K562 (cell line): ENCODE results near the gene SCRN1. TPM values are rescaled to one million over a fixed set of nuclear protein-coding genes. Genes with fewer than 3 reads are reported as not detected.

Experiments
- ATAC-seq: fragments of 200-7000 bp; cut with Tn5 transposase; 3 replicates; pipeline ENCODE4 v1.9.1; 2020; ENCODE audit warnings: moderate library complexity
- BruUV-seq: library from RNA; stranded (reverse); fragments of 400-500 nt; replicated peaks from 2 replicates; lab custom pipeline; 2021; lab: Mats Ljungman, UMichigan
- CTCF ChIA-PET: fragments of 300-600 bp; formaldehyde crosslinking; extraction: SDS; loops from one replicate; lab custom pipeline; 2021; ENCODE audit warnings: low intra/inter-chr PET ratio; lab: Yijun Ruan, JAX
- POLR2A ChIA-PET: fragments of 300-600, 350-650 bp; sonication (Branson Sonifier 250); formaldehyde crosslinking; extraction: SDS; loops from one replicate; lab custom pipeline; 2021; ENCODE audit warnings: antibody characterized with exemption, inconsistent platforms; lab: Yijun Ruan, JAX
- DNase-seq, 4 experiments: peaks; one replicate each; pipeline versions ENCODE4 v3.0.0 to v3.0.0-alpha.2; 2011 to 2018; ENCODE audit warnings: low spot score in 3 of 4, mixed read lengths in 3 of 4; ENCODE audit errors: extremely low read depth in 1 of 4
- FAIRE-seq: peaks from 2 replicates; lab custom pipeline; 2011; peaks lifted over from hg19 to GRCh38; lab: Jason Lieb, UNC
- H2AFZ ChIP-seq: 2 replicates; pipeline ENCODE4 v1.6.0; 2011; ENCODE audit warnings: low read depth, low read length, control low read depth, inconsistent platforms
- H3K27ac ChIP-seq: fragments of 200-600 bp; 3 replicates; pipeline ENCODE4 v1.8.0; 2011; ENCODE audit warnings: low read depth, mild to moderate bottlenecking, control low read depth, inconsistent platforms, low read length, moderate library complexity, mixed read lengths; ENCODE audit errors: extremely low read depth
- H3K27me3 ChIP-seq, 2 experiments: fragments of 300-600 bp in 1 of 2; 2 replicates in 1 of 2; 3 replicates in 1 of 2; pipeline versions ENCODE4 v1.6.0 to v1.8.0; 2011; ENCODE audit warnings: inconsistent platforms in 2 of 2, low read length in 2 of 2, mild to moderate bottlenecking in 1 of 2, mixed read lengths in 1 of 2, moderate library complexity in 1 of 2; ENCODE audit not compliant: control insufficient read depth in 2 of 2, insufficient read depth in 2 of 2
- H3K36me3 ChIP-seq: fragments of 300-600 bp; 3 replicates; pipeline ENCODE4 v1.8.0; 2011; ENCODE audit warnings: mild to moderate bottlenecking, low read length, inconsistent platforms; ENCODE audit not compliant: control insufficient read depth, insufficient read depth
- H3K4me1 ChIP-seq, 2 experiments: fragments of 200-600 bp in 1 of 2; replicated peaks in 1 of 2; 2 replicates in 1 of 2; 3 replicates in 1 of 2; pipeline versions ENCODE4 v1.5.1 to v1.8.0; 2011; ENCODE audit warnings: inconsistent platforms in 2 of 2, low read length in 2 of 2, mild to moderate bottlenecking in 1 of 2, mixed read lengths in 1 of 2, moderate library complexity in 1 of 2; ENCODE audit not compliant: control insufficient read depth in 2 of 2, insufficient read depth in 2 of 2
- H3K4me2 ChIP-seq: 2 replicates; pipeline ENCODE4 v1.6.1; 2011; ENCODE audit warnings: low read length, control low read depth, inconsistent platforms, mixed read lengths; ENCODE audit not compliant: insufficient read depth
- H3K4me3 ChIP-seq: fragments of 200-600 bp; sonication (generic), shearing (Covaris generic); 2 replicates; pipeline ENCODE4 v1.5.1; 2016; ENCODE audit warnings: control low read depth, inconsistent platforms
- H3K79me2 ChIP-seq: fragments of 200-600 bp; 3 replicates; pipeline ENCODE4 v1.8.0; 2011; ENCODE audit warnings: low read length, inconsistent platforms; ENCODE audit not compliant: control insufficient read depth, insufficient read depth
- H3K9ac ChIP-seq, 2 experiments: 2 replicates each; pipeline versions ENCODE4 v1.6.0 to v1.6.1; 2011; ENCODE audit warnings: low read depth in 2 of 2, low read length in 2 of 2, control low read depth in 1 of 2, inconsistent platforms in 1 of 2, mild to moderate bottlenecking in 1 of 2, mixed read lengths in 1 of 2; ENCODE audit not compliant: insufficient read depth in 1 of 2
- H3K9me1 ChIP-seq: one replicate; pipeline ENCODE4 v1.6.0; 2011; ENCODE audit warnings: inconsistent platforms, mild to moderate bottlenecking, low read length, moderate library complexity; ENCODE audit not compliant: control insufficient read depth, insufficient read depth
- H3K9me3 ChIP-seq: replicated peaks from 2 replicates; pipeline ENCODE4 v1.5.1; 2011; ENCODE audit warnings: low read depth, low read length, inconsistent platforms; ENCODE audit not compliant: control insufficient read depth, insufficient read depth
- H4K20me1 ChIP-seq: replicated peaks from 2 replicates; pipeline ENCODE4 v1.6.1; 2011; ENCODE audit warnings: low read length, inconsistent platforms, mixed read lengths; ENCODE audit not compliant: control insufficient read depth, insufficient read depth
- ESRRA ChIP-seq: fragments of 450-650 bp; IDR thresholded peaks from 2 replicates; pipeline ENCODE4 v1.6.1; 2014; ENCODE audit warnings: low read depth, mild to moderate bottlenecking, moderate library complexity, borderline replicate concordance
- FOSL1 ChIP-seq: fragments of 200-800 bp; sonication (Bioruptor generic); conservative IDR thresholded peaks from 2 replicates; pipeline ENCODE4 v1.6.1; 2016; ENCODE audit warnings: missing genetic modification characterization, missing compliant biosample characterization
- GTF2E2 ChIP-seq: fragments of 200-800 bp; sonication (Bioruptor generic); IDR thresholded peaks from 2 replicates; pipeline ENCODE4 v1.6.1; 2016; ENCODE audit warnings: missing genetic modification characterization, missing compliant biosample characterization
- LCOR ChIP-seq: sonication (generic); formaldehyde crosslinking; IDR thresholded peaks from 2 replicates; pipeline ENCODE4 v1.8.0; 2022; ENCODE audit warnings: mild to moderate bottlenecking, missing genetic modification reagents
- SPI1 ChIP-seq: IDR thresholded peaks from 2 replicates; pipeline ENCODE4 v1.6.1; 2011; ENCODE audit warnings: low read depth, low read length, control low read depth, borderline replicate concordance
- ZBTB17 ChIP-seq: fragments of 450-650 bp; formaldehyde crosslinking; IDR thresholded peaks from 2 replicates; pipeline ENCODE4 v1.4.0; 2020; ENCODE audit warnings: mild to moderate bottlenecking
- ZNF766 ChIP-seq: fragments of 200-800 bp; sonication (Bioruptor generic); conservative IDR thresholded peaks from 2 replicates; pipeline ENCODE4 v1.6.1; 2016; ENCODE audit warnings: missing genetic modification characterization, missing compliant biosample characterization
- WGBS: fragments of 100-300 bp; shearing (Covaris generic); methylation state at CpG from one replicate; pipeline ENCODE4 v1.1.6; 2016; ENCODE audit warnings: low coverage, mixed read lengths; ENCODE audit not compliant: insufficient coverage; ENCODE audit errors: missing lambda C conversion rate; 5-methylcytosine and 5-hydroxymethylcytosine counted together
- in situ Hi-C: fragments of 300-500 bp; cut with MboI; formaldehyde crosslinking; loops from 4 replicates; pipeline ENCODE4 v1.15.0; 2018; ENCODE audit warnings: inconsistent platforms, mixed read lengths
- intact Hi-C: fragments of 100-400 bp; cut with micrococcal nuclease; formaldehyde crosslinking; loops from 2 replicates; pipeline ENCODE4 v1.14.2; 2022
- polyA plus RNA-seq, 8 experiments: library from polyadenylated mRNA; depleted of rRNA in 4 of 8; stranded (reverse) in 5 of 8; unstranded in 3 of 8; fragments of >200 nt; fragmentation: Nextera tagmentation in 2 of 8; fragmentation: Illumina TruSeq in 1 of 8; extraction: Ambion mirVana in 2 of 8; extraction: Trizol in 1 of 8; gene quantifications; 2 replicates each; pipeline versions ENCODE4 v1.2.1 to v1.2.3, GENCODE V29; 2011 to 2014; ENCODE audit warnings: inconsistent platforms in 1 of 8, missing spikeins in 1 of 8
- total RNA-seq, 7 experiments: library from RNA; depleted of rRNA in 6 of 7; stranded (reverse); fragments of >200 nt in 6 of 7; fragmentation: Illumina TruSeq in 2 of 7; extraction: Trizol in 2 of 7; gene quantifications; 2 replicates each; pipeline versions ENCODE4 v1.2.1 to v1.2.3, GENCODE V29; 2011 to 2021; ENCODE audit warnings: low replicate concordance in 1 of 7
- TF ChIP-seq, protein P1 (sequence below): sonication (generic); formaldehyde crosslinking; IDR thresholded peaks from 2 replicates; pipeline ENCODE4 v1.9.0; 2022; ENCODE audit warnings: mild to moderate bottlenecking, missing genetic modification reagents
- TF ChIP-seq, protein P2 (sequence below): fragments of 450-650 bp; IDR thresholded peaks from 2 replicates; pipeline ENCODE4 v1.6.1; 2016; ENCODE audit warnings: antibody characterized with exemption

SCRN1 gene
- total and polyA plus RNA-seq, 9 of the 15 experiments (the other 6 are each of a cell fraction or from before 2014, with no cell fraction given): 0.13 to 1.4 (median 0.20) TPM

DNA sequence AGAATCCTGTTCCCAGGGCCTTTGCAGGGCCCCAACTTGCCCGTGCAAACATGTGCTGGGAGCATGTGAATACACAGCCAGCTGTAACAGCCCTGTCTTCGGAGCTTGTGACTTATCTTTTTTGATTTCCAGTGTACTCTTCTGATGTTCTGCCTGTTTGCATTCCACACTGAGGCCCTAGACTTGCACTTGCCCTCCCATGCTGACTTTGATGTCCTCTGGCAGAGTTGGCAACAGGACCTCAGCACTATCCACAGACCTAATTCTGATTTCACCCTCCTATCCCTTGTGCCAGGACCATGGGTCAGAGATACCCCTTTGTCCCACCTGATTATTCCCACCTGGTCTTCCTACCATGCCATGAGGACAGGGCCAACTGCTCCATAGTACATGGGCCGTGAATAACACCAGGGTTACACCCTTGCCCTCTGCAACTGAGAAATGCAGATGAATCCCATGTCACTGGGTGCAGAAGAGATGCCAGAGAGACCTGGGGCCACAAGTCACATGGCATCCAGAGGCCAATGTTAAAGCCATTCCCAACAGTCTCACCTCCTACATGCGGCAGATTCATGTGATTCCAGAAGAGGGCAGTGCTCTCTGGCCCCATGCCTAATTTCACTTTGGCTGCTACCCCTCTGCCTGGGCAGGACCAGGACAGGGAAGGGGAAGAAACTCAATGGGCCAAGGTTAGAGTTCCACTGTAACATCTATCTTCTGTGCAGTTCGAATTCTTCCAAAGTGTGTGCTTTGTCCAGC, 43.0 kb downstream of the SCRN1 start (continued):
- TF ChIP-seq, protein P1, sequence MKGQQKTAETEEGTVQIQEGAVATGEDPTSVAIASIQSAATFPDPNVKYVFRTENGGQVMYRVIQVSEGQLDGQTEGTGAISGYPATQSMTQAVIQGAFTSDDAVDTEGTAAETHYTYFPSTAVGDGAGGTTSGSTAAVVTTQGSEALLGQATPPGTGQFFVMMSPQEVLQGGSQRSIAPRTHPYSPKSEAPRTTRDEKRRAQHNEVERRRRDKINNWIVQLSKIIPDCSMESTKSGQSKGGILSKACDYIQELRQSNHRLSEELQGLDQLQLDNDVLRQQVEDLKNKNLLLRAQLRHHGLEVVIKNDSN (CRISPR knock-in tag): peak; percentile 58; the same call in 1 of the 2 replicates

DNA sequence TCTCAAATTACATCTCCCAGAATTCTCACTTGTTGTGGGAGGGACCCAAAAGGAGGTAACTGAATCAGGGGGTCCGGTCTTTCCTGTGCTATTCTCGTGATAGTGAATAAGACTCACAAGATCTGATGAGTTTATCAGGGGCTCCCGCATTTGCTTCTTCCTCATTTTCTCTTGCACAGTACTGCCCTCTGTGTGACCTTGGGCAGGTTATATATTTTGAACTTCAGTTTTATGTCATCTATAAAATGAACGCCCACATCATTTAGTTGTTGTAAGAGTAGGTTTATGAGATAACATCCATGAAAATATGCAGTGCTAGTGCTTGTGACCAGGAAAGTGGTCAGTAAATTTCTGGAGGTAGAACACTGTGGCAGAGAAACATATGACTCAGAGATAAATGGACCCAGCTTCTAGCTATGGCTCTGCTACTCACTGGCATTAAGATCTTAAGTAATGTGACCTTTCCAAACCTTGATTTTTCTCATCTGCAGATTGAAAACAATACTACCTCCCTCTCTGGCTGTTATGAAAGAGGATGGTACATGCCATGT, 44.3 kb downstream of the SCRN1 start:
- Histone ChIP-seq H3K36me3 (no peaks in the 10 kb centered on the region), H3K9me1 (no peaks in the 10 kb centered on the region), H3K4me1 (peaks cover 0 to 7% of the 10 kb centered on the region in 2 experiments; a peak in 1 of 5 replicates), H3K4me2 (no peak overlapping the region), H3K4me3 (no peak overlapping the region), H3K27me3 (peaks cover 0 to 12% of the 10 kb centered on the region in 2 experiments; a peak in 3 of 5 replicates), H4K20me1 (no peaks in the 10 kb centered on the region), H2AFZ (no peak overlapping the region), H3K79me2 (no peaks in the 10 kb centered on the region), H3K27ac (no peak overlapping the region), H3K9me3 (0 out of 2 replicates have a peak, but pooled peaks cover 1% of the 10 kb centered on the region), H3K9ac (no peak overlapping the region)
- FAIRE-seq: peak; percentile 59
- BruUV-seq: no TSS peak
- CTCF ChIA-PET: no interaction called here
- no peak for TF ChIP-seq ZBTB17 (CRISPR knock-in tag)
- TF ChIP-seq ESRRA: peak; percentile 93
- peak; percentile 62 for TF ChIP-seq FOSL1 (tag)
- 0 out of 2 replicates have a peak, but pooled peaks have one; percentile 4 for TF ChIP-seq SPI1
- TF ChIP-seq LCOR (CRISPR knock-in tag): no peak
- 0 out of 2 replicates have a peak, but pooled peaks have one; percentile 45 for TF ChIP-seq ZNF766 (CRISPR knock-in tag)
- TF ChIP-seq, protein P2, sequence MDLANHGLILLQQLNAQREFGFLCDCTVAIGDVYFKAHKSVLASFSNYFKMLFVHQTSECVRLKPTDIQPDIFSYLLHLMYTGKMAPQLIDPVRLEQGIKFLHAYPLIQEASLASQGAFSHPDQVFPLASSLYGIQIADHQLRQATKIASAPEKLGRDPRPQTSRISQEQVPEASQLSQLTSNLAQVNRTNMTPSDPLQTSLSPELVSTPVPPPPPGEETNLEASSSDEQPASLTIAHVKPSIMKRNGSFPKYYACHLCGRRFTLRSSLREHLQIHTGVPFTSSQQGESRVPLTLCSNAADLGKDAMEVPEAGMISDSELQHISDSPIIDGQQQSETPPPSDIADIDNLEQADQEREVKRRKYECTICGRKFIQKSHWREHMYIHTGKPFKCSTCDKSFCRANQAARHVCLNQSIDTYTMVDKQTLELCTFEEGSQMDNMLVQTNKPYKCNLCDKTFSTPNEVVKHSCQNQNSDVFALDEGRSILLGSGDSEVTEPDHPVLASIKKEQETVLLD: no peak
- TF ChIP-seq GTF2E2 (tag): no peak
- intact Hi-C loops: loop anchor here (5.0 kb wide), 1 partner anchor 117 kb away; no protein-coding TSS in a partner anchor
- DNase-seq: no peak
- WGBS: 3% methylated on average over 4 of the region's 4 CpGs
- ATAC-seq: no peak
- POLR2A ChIA-PET: interaction anchor here (1.1 kb wide), 1 partner anchor 9 kb away, joined by 4 read pairs; no protein-coding TSS in a partner anchor
- in situ Hi-C loops: no loop called here
